ENCODE measurements around the gene EXTL1.

- TF ChIP-seq CTCF (conservative IDR thresholded peaks at IDR 0.05; ENCODE audit: low read depth, low read length) (no peak), EZH2 (IDR thresholded peaks at IDR 0.05; ENCODE audit: low read length, unreplicated experiment) (no peak), EZH2phosphoT487 (IDR thresholded peaks at IDR 0.05; ENCODE audit: borderline replicate concordance, low read length) (no peak)
These were observed 7.4 kb upstream of the EXTL1 start for GRCh38 chr1:26014179-26014578.

Data from PC-3 (cell line).